Hepatocyte (in vitro differentiated cells): ENCODE results near the gene PHETA1. TPM values are rescaled to one million over a fixed set of nuclear protein-coding genes. Genes with fewer than 3 reads are reported as not detected.

ENCODE experiments used
- DNase-seq: peaks from one replicate; pipeline ENCODE4 v3.0.0-alpha.2; 2016; ENCODE audit warnings: low spot score
- H2AFZ ChIP-seq: fragments of 200-600 bp; sonication (generic); 2 replicates; pipeline ENCODE4 v1.6.0; 2016; ENCODE audit warnings: antibody characterized with exemption, mild to moderate bottlenecking
- H3K27ac ChIP-seq: fragments of 200-600 bp; sonication (generic); 2 replicates; pipeline ENCODE4 v1.5.1; 2016; ENCODE audit warnings: mild to moderate bottlenecking
- H3K27me3 ChIP-seq: fragments of 200-600 bp; sonication (generic); 2 replicates; pipeline ENCODE4 v1.6.1; 2016
- H3K36me3 ChIP-seq: fragments of 200-600 bp; sonication (generic); replicated peaks from 2 replicates; pipeline ENCODE4 v1.5.1; 2016; ENCODE audit warnings: low read depth; ENCODE audit not compliant: insufficient read depth
- H3K4me1 ChIP-seq: fragments of 200-600 bp; sonication (generic); 2 replicates; pipeline ENCODE4 v1.5.1; 2016; ENCODE audit warnings: mild to moderate bottlenecking, moderate library complexity; ENCODE audit not compliant: insufficient read depth
- H3K4me2 ChIP-seq: fragments of 200-600 bp; sonication (generic); 2 replicates; pipeline ENCODE4 v1.6.0; 2016
- H3K4me3 ChIP-seq: fragments of 200-600 bp; sonication (generic); 2 replicates; pipeline ENCODE4 v1.5.1; 2016; ENCODE audit warnings: mild to moderate bottlenecking
- H3K79me2 ChIP-seq: fragments of 200-600 bp; sonication (generic); 2 replicates; pipeline ENCODE4 v1.6.0; 2017; ENCODE audit warnings: mild to moderate bottlenecking
- H3K9me2 ChIP-seq: fragments of 200-600 bp; sonication (generic); replicated peaks from 2 replicates; pipeline ENCODE4 v1.6.0; 2017; ENCODE audit warnings: mild to moderate bottlenecking; ENCODE audit not compliant: insufficient read depth
- H3K9me3 ChIP-seq: fragments of 200-600 bp; sonication (generic); 2 replicates; pipeline ENCODE4 v1.5.1; 2016; ENCODE audit warnings: low read depth, mild to moderate bottlenecking
- H4K20me1 ChIP-seq: fragments of 200-600 bp; sonication (generic); 2 replicates; pipeline ENCODE4 v1.6.0; 2016; ENCODE audit warnings: mild to moderate bottlenecking; ENCODE audit not compliant: insufficient read depth, poor library complexity, severe bottlenecking
- EZH2 ChIP-seq: fragments of 200-600 bp; sonication (generic); IDR thresholded peaks from 2 replicates; pipeline ENCODE4 v1.6.1; 2016; ENCODE audit warnings: antibody characterized with exemption, mild to moderate bottlenecking, borderline replicate concordance
- EZH2phosphoT487 ChIP-seq: fragments of 200-600 bp; sonication (generic); IDR thresholded peaks from one replicate; pipeline ENCODE4 v1.6.1; 2018; ENCODE audit warnings: antibody characterized with exemption, mild to moderate bottlenecking, low read depth, moderate library complexity; ENCODE audit not compliant: unreplicated experiment, severe bottlenecking
- WGBS: methylation state at CpG from one replicate; pipeline ENCODE4 v1.1.6; 2016; ENCODE audit warnings: low lambda C conversion rate; ENCODE audit errors: missing lambda C conversion rate; 5-methylcytosine and 5-hydroxymethylcytosine counted together
- polyA plus RNA-seq: library from polyadenylated mRNA; unstranded; fragments of >200 nt; fragmentation: Nextera tagmentation; extraction: Ambion mirVana; gene quantifications from 2 replicates; pipeline ENCODE4 v1.2.1, GENCODE V29; 2016
- total RNA-seq: library from RNA; depleted of rRNA; stranded (reverse); fragments of >200 nt; gene quantifications from 2 replicates; pipeline ENCODE4 v1.2.3, GENCODE V29; 2014
- TF ChIP-seq, protein P1 (sequence below): fragments of 200-600 bp; sonication (generic); IDR thresholded peaks from 2 replicates; pipeline ENCODE4 v1.5.1; 2016; ENCODE audit warnings: antibody characterized with exemption, mild to moderate bottlenecking; ENCODE audit not compliant: poor library complexity

PHETA1 gene
- total and polyA plus RNA-seq, 2 experiments from 2014 or later: 24.6 to 30.9 TPM

DNA sequence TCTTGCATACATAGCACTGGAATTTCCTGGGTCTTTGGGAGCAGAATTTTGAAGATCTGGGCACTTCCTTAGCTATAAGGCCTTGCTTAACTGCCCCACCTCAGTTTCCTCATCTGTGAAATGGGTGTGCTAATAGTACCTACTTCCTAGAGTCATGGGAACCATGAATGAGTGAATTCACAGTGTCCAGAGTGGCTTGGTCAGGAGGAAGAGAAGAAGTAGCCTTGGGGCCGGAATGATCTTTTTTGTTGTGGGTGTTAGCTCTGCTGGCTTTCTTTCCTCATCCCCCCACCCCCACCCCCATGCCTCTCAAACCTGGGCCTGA lies 39.2 kb upstream of the PHETA1 start:
- Histone ChIP-seq H3K79me2 (peaks cover 39% of the 10 kb centered on the region), H3K4me3 (no peak overlapping the region), H3K27me3 (no peaks in the 10 kb centered on the region), H3K9me3 (no peaks in the 10 kb centered on the region), H3K27ac (no peak overlapping the region), H4K20me1 (peaks cover 3% of the 10 kb centered on the region), H3K36me3 (no peaks in the 10 kb centered on the region), H3K9me2 (no peaks in the 10 kb centered on the region), H2AFZ (no peak overlapping the region), H3K4me2 (no peak overlapping the region), H3K4me1 (peaks cover 20% of the 10 kb centered on the region)
- no peak for DNase-seq
- 95% methylated on average over 1 of the region's 1 CpG for WGBS
- TF ChIP-seq EZH2phosphoT487 (no peak), EZH2 (no peak)
- TF ChIP-seq, protein P1, sequence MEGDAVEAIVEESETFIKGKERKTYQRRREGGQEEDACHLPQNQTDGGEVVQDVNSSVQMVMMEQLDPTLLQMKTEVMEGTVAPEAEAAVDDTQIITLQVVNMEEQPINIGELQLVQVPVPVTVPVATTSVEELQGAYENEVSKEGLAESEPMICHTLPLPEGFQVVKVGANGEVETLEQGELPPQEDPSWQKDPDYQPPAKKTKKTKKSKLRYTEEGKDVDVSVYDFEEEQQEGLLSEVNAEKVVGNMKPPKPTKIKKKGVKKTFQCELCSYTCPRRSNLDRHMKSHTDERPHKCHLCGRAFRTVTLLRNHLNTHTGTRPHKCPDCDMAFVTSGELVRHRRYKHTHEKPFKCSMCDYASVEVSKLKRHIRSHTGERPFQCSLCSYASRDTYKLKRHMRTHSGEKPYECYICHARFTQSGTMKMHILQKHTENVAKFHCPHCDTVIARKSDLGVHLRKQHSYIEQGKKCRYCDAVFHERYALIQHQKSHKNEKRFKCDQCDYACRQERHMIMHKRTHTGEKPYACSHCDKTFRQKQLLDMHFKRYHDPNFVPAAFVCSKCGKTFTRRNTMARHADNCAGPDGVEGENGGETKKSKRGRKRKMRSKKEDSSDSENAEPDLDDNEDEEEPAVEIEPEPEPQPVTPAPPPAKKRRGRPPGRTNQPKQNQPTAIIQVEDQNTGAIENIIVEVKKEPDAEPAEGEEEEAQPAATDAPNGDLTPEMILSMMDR: no peak

DNA sequence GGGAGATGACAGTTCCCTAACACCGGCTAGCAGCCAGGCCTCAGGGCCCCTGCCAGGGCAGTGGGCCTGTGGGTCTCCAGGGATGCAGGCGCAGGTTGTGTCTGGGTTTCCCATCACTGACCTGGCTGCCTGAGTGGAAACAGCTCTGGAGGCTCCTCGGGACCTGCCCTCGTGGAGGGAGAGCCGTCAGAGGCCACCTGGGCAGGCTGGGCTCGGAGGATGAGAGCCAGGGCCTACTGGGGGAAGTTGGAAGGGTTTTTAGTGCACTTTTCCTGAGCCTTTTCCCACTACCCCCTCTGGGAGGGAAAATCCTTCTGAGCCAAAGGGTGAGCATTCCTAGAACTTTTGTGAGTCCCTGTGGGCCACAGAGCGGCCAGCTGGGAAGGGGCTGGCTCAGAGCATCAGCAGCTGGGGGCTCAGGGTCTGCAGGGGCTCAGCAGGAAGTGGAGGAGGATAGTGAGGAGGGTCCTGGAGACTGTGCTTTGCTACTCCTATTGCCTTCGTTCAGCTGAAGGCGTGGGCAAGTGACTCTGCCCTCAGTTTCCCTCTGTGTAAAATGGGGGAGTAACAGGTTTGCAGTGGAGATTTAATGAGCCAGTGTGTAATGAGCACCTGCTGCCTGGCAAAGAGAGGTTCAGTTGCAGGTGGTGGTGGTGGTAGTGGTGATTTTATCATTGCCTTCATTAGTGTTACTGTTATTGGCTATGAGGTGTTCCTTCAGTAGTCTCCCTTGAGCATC lies 38.7 kb upstream of the PHETA1 start:
- H2AFZ ChIP-seq: no peak overlapping the region
- TF ChIP-seq EZH2 (no peak), EZH2phosphoT487 (no peak)
- H3K79me2 ChIP-seq: peaks cover 39% of the 10 kb centered on the region
- no peaks in the 10 kb centered on the region for H3K9me2 ChIP-seq
- no peak overlapping the region for H3K4me3 ChIP-seq
- no peak for DNase-seq
- no peaks in the 10 kb centered on the region for H3K36me3 ChIP-seq
- H3K4me2 ChIP-seq: peak overlapping the region; percentile 97
- 74% methylated on average over 9 of the region's 9 CpGs for WGBS
- H4K20me1 ChIP-seq: peaks cover 3% of the 10 kb centered on the region
- no peak overlapping the region for H3K27ac ChIP-seq
- H3K4me1 ChIP-seq: peaks cover 20% of the 10 kb centered on the region
- no peaks in the 10 kb centered on the region for H3K9me3 ChIP-seq
- H3K27me3 ChIP-seq: no peaks in the 10 kb centered on the region

DNA sequence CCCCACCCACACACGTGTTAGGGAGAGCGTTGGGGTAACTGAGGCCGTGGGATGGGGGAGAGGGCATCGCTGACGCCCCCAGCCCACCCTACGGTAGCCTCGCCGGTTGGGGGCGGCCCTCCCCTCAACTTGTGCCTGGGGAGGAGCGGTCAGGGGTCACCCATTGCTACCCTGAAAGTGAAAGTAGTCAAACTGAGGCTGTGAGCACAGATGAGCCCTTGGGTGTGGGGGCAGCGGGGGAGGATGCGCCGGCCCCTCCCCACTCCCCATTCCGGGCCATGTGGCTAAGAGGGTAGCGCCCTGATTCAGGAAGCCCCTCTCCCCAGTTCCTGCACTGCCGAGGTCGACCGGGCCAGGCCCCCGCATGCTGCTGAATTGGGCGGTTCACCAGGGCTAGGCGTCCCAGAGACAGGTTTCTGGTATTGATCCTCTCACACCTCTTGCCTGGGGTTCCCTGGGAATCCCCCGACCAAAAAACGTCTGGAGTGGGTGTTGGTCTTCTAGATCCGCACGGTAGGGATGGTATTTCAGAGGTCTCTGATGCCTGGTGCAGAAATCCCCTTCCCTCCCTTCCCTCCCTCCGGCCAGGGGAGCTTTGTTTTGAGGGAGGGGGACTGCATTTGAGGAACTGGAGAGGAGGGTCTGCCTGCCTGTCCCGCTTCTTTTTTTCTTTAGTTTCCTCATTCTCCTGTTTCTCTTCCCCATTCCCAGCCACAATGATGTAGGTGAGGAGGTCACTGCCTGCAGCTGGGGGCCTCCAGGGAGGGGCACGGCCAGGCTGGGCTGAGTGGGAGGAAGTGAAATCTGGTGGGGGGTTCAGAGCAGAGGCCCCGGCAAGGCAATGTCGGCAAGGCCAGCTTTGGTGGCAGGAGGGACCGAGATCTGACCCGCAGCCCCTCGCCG lies 37.8 kb upstream of the PHETA1 start:
- no peaks in the 10 kb centered on the region for H3K27me3 ChIP-seq
- peak overlapping the region; percentile 79 for H3K4me3 ChIP-seq
- peak overlapping the region; percentile 68 for H2AFZ ChIP-seq
- no peaks in the 10 kb centered on the region for H3K9me2 ChIP-seq
- TF ChIP-seq, protein P1: no peak
- TF ChIP-seq EZH2: no peak
- TF ChIP-seq EZH2phosphoT487: no peak
- peak overlapping the region; percentile 97 for H3K4me2 ChIP-seq
- H3K36me3 ChIP-seq: no peaks in the 10 kb centered on the region
- peaks cover 20% of the 10 kb centered on the region for H3K4me1 ChIP-seq
- H3K27ac ChIP-seq: no peak overlapping the region
- H3K9me3 ChIP-seq: no peaks in the 10 kb centered on the region
- WGBS: 31% methylated on average over 32 of the region's 34 CpGs
- H4K20me1 ChIP-seq: peaks cover 3% of the 10 kb centered on the region
- peaks cover 39% of the 10 kb centered on the region for H3K79me2 ChIP-seq
- no peak for DNase-seq
